Frontal cortex (tissue), 4 donors: ENCODE measurements around the gene GFRA1. TPM values are rescaled to one million over a fixed set of nuclear protein-coding genes. Genes with fewer than 3 reads are reported as not detected.

Experiments used
- DNase-seq, 2 donors: peaks; one replicate each; pipeline ENCODE4 v3.0.0; 2012; ENCODE audit warnings: low spot score in 2 of 2
- FAIRE-seq: peaks from 2 replicates; lab custom pipeline; 2012; peaks lifted over from hg19 to GRCh38; lab: Jason Lieb, UNC
- total RNA-seq: library from RNA; depleted of rRNA; stranded (reverse); fragments of >200 nt; gene quantifications from one replicate; pipeline ENCODE4 v1.2.3, GENCODE V29; 2014
- donor health status: control.
- donor health status: control.
- donor health status: control.

Gene GFRA1
- total RNA-seq, 1 donor from 2014 or later, result 8.2 TPM

GRCh38 chr10:116015583-116016333, 257.2 kb downstream of the GFRA1 start:
- FAIRE-seq (no peak), DNase-seq (no peak)

- FAIRE-seq (no peak), DNase-seq (no peak)
These were observed 258.0 kb downstream of the GFRA1 start for GRCh38 chr10:116014871-116015582.

GRCh38 chr10:116014326-116014725, 258.7 kb downstream of the GFRA1 start:
- DNase-seq (no peak), FAIRE-seq (no peak)

GRCh38 chr10:116011929-116012328, 261.1 kb downstream of the GFRA1 start:
- FAIRE-seq, result no peak
- DNase-seq, result no peak

- DNase-seq (peak in 1 of 2 donors; percentile 13), FAIRE-seq (no peak)
These were observed 265.6 kb downstream of the GFRA1 start for GRCh38 chr10:116007256-116007891.

Other genes with a start within 250 kb of the GFRA1 start
- not detected for gene CCDC172, start 51.2 kb upstream of the GFRA1 start, total RNA-seq
- gene PNLIPRP3, start 154.6 kb upstream of the GFRA1 start, total RNA-seq, result not detected